ENCODE results near the gene TM2D1.
A peak's percentile ranks its signal among the peaks of the same experiment; 100 is the strongest.
"Not testable (repeated sequence)": the region's sequence is repeated elsewhere in the genome, so short reads cannot be mapped to it uniquely, and the experiment has no call there.

The TM2D1 gene

GRCh38 chr1:61724813-61725694 is at the start of gene TM2D1:
TSS of gene TM2D1 (minus strand) at chr1:61725141. CDS start at chr1:61725120, 21 bp downstream.
- peak; percentile 55 for DNase-seq (ENCODE audit: low read depth, low spot score)

- DNase-seq (ENCODE audit: low read depth, low spot score), result no peak
Observed at GRCh38 chr1:61770131-61770530, 45.2 kb upstream of the TM2D1 start.

- no peak for DNase-seq (ENCODE audit: low read depth, low spot score)
Observed at GRCh38 chr1:61757950-61758349, 33.0 kb upstream of the TM2D1 start.

GRCh38 chr1:61756773-61757172 is 31.8 kb upstream of the TM2D1 start:
- no peak for DNase-seq (ENCODE audit: low read depth, low spot score)

DNA sequence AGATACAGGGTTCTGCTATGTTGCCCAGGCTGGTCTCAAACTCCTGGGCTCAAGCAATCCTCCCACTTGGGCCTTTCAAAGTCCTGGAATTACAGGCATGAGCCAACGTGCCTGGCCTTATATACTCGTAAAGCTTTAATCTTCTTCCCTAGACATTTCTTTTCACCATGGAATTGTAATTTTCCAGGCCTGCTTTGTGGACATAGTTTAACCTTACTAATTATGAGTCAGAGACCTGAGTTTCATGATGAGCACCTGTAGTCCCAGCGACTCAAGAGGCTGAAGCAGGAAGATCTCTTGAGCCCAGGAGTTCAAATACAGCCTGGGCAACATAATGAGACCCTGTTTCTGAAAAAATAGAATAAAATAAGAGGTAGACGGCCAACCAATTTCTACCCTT is 29.6 kb upstream of the TM2D1 start:
- DNase-seq (ENCODE audit: low read depth, low spot score), result no peak

DNA sequence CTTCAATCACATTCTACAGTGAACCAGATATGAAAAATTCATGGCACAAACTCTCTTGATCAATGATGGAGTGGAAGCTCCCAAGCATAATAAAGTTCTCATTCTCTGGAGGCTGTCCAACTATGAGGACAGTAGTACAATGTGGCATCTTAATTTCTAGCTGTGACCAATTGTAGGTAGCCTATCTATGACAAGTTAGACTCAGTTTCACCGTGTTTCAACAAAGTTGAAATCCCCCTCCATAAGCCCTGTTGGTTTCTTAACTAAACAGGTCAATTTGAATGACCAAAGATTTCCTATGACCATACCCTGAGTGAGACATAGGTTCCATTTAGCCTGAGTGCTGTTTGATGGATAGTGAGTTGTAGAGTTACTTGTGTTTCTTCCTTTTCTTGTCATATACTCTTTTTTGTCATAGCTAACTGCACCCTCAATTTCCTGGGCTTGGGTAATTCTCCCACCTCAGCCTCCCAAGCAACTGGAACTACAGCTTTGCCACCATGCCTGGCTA is 29.1 kb upstream of the TM2D1 start:
- DNase-seq (ENCODE audit: low read depth, low spot score), result no peak

DNA sequence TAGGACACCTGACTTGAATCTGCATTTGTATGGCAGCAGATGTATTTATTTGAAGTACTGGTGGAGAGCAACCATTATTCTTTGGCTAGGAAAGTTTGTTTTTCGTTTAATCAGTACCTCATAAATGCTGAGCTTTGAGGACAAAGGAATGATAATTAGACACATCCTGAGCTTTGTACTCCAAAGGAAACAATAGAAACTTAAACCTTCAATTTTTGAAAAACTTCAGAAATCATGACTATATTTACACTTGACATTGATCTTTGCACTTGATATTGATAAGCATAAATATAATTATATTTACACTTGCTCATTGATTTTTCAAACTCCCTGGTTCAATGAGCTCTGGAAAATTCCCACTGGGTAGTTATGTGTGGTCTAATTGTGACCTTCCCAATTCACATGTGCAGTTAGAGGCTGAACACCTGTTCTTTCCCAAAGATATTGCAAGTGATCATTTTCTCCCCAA is 28.0 kb upstream of the TM2D1 start:
- DNase-seq (ENCODE audit: low read depth, low spot score), result no peak

DNA sequence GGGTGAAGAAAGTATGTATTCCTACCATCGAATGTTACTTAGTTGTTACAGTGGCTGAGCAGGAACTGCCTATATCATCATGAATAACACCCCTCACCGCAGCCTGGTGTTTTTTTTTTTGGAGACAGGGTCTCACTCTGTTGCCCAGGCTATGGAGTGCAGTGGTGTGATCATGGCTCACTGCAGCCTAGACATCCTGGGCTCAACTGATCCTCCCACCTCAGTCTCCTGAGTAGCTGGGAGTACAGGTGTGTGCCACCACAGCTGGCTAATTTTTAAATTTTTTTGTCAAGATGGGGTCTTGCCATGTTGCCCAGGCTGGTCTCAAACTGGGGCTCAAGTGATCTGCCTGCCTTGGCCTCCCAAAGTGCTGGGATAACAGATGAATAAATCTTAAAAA is 24.6 kb upstream of the TM2D1 start:
- no peak for DNase-seq (ENCODE audit: low read depth, low spot score)

DNA sequence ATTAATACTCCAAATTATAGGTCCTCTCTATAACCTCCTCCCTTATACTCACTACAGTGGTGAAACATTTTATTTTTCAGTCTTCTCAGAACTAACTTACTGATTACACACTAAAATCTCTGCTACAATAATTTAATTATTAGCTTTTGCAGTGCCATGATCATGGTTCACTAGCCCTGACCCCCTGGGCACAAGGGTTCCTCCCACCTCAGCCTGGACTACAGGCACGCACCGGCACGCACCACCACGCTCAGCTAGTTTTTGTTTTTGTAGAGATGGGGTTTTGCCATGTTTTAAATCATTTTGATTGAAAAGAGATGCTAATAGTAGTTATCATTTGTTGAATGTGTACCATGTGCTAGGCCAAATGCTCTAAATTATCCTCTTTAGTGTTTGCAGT is 23.6 kb upstream of the TM2D1 start:
- DNase-seq (ENCODE audit: low read depth, low spot score), result no peak

- DNase-seq (ENCODE audit: low read depth, low spot score), result no peak
Observed at GRCh38 chr1:61746813-61747212, 21.9 kb upstream of the TM2D1 start.

- no peak for DNase-seq (ENCODE audit: low read depth, low spot score)
Observed at GRCh38 chr1:61743716-61744580, 19.0 kb upstream of the TM2D1 start.

DNA sequence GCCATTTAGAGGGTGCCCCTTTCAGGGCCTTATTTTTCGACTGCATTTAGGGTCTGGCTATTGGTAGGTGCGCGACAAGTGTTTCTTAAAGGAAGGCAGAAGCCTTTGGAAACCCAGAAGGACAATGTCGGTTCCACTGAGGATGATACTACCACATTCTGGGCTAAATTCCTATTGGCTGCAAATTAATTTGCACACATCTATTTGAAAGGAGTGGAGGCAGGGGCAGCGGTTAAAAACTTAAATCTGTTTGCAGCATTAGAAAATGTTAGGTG is 18.4 kb upstream of the TM2D1 start:
- DNase-seq (ENCODE audit: low read depth, low spot score), result no peak

DNA sequence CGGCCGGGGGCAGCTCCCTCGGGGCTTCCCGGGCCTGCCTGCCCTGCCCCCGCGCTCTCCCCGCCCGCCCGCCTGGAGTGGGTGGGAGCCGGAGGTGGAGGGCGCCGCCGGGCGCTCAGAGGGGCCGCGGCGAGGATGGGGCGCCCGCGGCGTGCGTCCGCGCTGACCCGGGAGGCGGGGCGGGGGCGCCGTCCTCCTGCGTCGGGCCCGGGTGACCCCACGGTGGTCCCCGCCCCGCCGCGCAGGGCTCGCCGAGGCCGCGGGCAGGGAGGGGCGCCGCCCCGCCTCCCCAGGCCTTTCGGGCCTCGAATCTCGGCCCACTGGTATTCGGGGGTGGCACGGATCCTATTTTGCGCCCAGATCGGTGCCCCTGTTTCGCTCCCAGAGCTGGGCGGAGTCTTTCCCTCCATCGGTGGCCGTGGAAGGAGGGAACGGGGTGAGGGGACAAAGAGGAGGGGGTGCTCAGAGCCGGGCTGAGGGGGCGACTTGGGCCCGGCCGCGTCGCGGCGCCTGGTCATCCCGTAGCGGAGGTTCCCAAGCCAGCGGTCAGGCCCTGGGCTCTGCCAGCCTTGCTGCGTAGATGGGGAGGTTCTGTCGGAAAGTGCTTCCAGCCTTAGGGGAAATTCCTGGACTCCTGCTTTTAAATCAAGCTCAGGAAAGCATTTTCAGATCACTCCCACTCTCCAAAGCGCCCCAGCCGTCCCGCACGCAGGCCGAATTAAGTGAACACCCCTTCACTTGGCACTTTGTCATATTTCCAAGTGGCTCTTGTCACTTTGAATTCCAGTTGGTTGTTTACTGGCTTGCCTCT is 17.9 kb upstream of the TM2D1 start:
- DNase-seq (ENCODE audit: low read depth, low spot score), result no peak

DNA sequence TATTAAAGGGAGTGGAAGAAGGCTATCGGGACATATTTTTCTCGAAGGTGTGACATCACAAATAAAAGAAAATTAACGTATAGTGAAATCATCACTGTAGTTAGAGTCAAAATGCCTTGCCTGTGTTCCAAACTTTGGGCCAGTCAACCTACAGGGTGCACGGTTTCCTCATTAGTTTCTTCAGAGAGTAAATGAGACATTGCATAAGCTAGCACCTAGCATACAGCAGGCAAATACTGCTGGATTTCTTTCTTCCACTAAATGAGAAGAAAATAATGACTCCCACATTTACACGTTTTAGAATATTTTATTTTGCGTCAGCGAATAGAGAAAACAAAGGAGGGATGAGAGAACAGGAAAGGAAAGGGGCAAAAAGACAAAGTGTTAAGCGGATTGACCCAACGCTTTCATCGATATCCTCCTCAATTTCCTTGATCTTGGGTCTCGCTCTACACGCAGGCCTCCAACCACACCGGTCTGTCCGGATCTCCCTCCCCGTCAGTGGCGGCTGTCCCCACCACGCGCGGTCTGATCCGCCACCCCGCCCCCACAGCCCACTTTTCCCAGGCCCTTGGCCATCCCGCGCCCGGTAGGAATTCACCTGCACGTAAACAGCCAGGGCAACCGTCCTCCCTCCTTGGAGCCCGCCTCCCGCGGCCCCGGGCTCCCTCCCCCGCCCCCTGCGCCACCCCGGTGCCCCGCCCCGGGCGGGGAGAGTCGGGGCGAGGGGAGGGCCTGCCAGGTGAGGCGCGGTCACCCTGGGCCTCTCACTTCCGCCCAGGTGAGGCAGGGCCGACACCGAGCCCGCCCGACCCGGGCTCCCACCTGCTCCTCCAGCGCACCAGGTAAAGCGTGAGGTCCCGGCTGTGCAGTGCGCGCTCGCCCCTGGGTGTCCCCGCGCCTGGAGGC is 17.0 kb upstream of the TM2D1 start, which contains the start of gene PATJ:
Gene PATJ, plus strand, starts transcription at position 770 of the 909 bp plus-strand sequence. CDS start 20,413 bp downstream, outside the sequence.
- no peak for DNase-seq (ENCODE audit: low read depth, low spot score)

GRCh38 chr1:61740751-61741700 is 16.1 kb upstream of the TM2D1 start:
- DNase-seq (ENCODE audit: low read depth, low spot score), result no peak

DNA sequence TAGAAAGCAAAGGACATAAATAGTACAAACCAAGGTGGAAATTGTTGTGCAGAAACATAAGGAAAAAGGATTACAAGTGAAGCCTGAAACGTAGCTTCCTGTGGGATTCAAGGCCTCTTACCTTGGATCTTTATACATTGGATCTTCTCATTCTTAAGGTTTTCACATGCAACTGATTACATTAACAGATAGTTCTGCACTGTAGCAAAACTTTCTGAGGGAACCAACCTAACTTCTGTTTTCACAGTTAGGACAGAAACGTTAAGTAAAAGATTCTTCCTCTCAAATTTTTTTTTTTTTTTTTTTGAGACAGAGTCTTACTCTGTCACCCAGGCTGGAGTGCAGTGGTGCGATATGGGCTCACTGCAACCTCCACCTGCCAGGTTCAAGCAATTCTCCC is 7.8 kb upstream of the TM2D1 start:
- no peak for DNase-seq (ENCODE audit: low read depth, low spot score)

- not testable (repeated sequence) for DNase-seq (ENCODE audit: low read depth, low spot score)
Observed at GRCh38 chr1:61730679-61731078, 5.7 kb upstream of the TM2D1 start.

GRCh38 chr1:61727544-61727943 is 2.6 kb upstream of the TM2D1 start:
- DNase-seq (ENCODE audit: low read depth, low spot score), result no peak

- no peak for DNase-seq (ENCODE audit: low read depth, low spot score)
Observed at GRCh38 chr1:61724506-61724812, 482 bp downstream of the TM2D1 start.
